ENCODE data around the gene RFX3. TPM values are rescaled to one million over a fixed set of nuclear protein-coding genes. Genes with fewer than 3 reads are reported as not detected.

Gene RFX3
- total RNA-seq, 1 donor from 2014 or later = 12.1 TPM

GRCh38 chr9:3371842-3372241, 154.0 kb downstream of the RFX3 start:
- H2AFZ ChIP-seq (ENCODE audit: low read depth, low read length) = no peak overlapping the region
- DNase-seq (ENCODE audit: low read depth) (no peak), FAIRE-seq (no peak)
- no peaks in the 10 kb centered on the region for H3K27me3 Mint-ChIP-seq (ENCODE audit: low read depth, unreplicated experiment)
- no peaks in the 10 kb centered on the region for H3K4me1 ChIP-seq (ENCODE audit: insufficient read depth, low read length)
- H3K9me3 ChIP-seq (ENCODE audit: insufficient read depth, low read depth, low read length) = no peaks in the 10 kb centered on the region
- H3K4me3 ChIP-seq (ENCODE audit: insufficient read depth, low read depth, low read length) = no peak overlapping the region
- no peaks in the 10 kb centered on the region for H4K20me1 ChIP-seq (ENCODE audit: insufficient read depth, low read length)
- H3K36me3 ChIP-seq (ENCODE audit: insufficient read depth, low read length) = no peaks in the 10 kb centered on the region
- peaks cover 7% of the 10 kb centered on the region for H3K4me1 Mint-ChIP-seq (ENCODE audit: low read depth, unreplicated experiment)
- H3K36me3 Mint-ChIP-seq (ENCODE audit: low read depth, unreplicated experiment) = no peaks in the 10 kb centered on the region
- H3K27ac ChIP-seq (ENCODE audit: low read depth, low read length) = no peak overlapping the region
- no peak overlapping the region for H3K9ac ChIP-seq (ENCODE audit: low read length)
- no peaks in the 10 kb centered on the region for H3K9me3 Mint-ChIP-seq (ENCODE audit: unreplicated experiment)
- H3K27ac Mint-ChIP-seq (ENCODE audit: unreplicated experiment) = no peak overlapping the region
- no peak overlapping the region for H3K4me2 ChIP-seq (ENCODE audit: low read length)
- no peak overlapping the region for H3K4me3 Mint-ChIP-seq (ENCODE audit: unreplicated experiment)
- no peaks in the 10 kb centered on the region for H3K79me2 ChIP-seq (ENCODE audit: insufficient read depth, low read length)
- TF ChIP-seq CTCF (IDR thresholded peaks at IDR 0.05; ENCODE audit: insufficient read depth, low read depth, low read length) = no peak
- TF ChIP-seq EZH2 (IDR thresholded peaks at IDR 0.05; ENCODE audit: insufficient read depth, low read length) = no peak
- no peaks in the 10 kb centered on the region for H3K27me3 ChIP-seq (ENCODE audit: insufficient read depth, low read length)

- no peaks in the 10 kb centered on the region for H3K9me3 Mint-ChIP-seq (ENCODE audit: unreplicated experiment)
- Histone ChIP-seq H3K27me3 (ENCODE audit: insufficient read depth, low read length) (no peaks in the 10 kb centered on the region), H3K4me1 (ENCODE audit: insufficient read depth, low read length) (no peaks in the 10 kb centered on the region), H3K79me2 (ENCODE audit: insufficient read depth, low read length) (no peaks in the 10 kb centered on the region), H3K4me3 (ENCODE audit: insufficient read depth, low read depth, low read length) (no peak overlapping the region), H3K9me3 (ENCODE audit: insufficient read depth, low read depth, low read length) (no peaks in the 10 kb centered on the region), H3K9ac (ENCODE audit: low read length) (no peak overlapping the region), H4K20me1 (ENCODE audit: insufficient read depth, low read length) (no peaks in the 10 kb centered on the region), H3K4me2 (ENCODE audit: low read length) (no peak overlapping the region), H2AFZ (ENCODE audit: low read depth, low read length) (no peak overlapping the region), H3K36me3 (ENCODE audit: insufficient read depth, low read length) (no peaks in the 10 kb centered on the region), H3K27ac (ENCODE audit: low read depth, low read length) (no peak overlapping the region)
- DNase-seq (ENCODE audit: low read depth) (no peak), FAIRE-seq (no peak)
- no peak overlapping the region for H3K27ac Mint-ChIP-seq (ENCODE audit: unreplicated experiment)
- peaks cover 7% of the 10 kb centered on the region for H3K4me1 Mint-ChIP-seq (ENCODE audit: low read depth, unreplicated experiment)
- no peaks in the 10 kb centered on the region for H3K27me3 Mint-ChIP-seq (ENCODE audit: low read depth, unreplicated experiment)
- no peaks in the 10 kb centered on the region for H3K36me3 Mint-ChIP-seq (ENCODE audit: low read depth, unreplicated experiment)
- no peak for TF ChIP-seq EZH2 (IDR thresholded peaks at IDR 0.05; ENCODE audit: insufficient read depth, low read length)
- TF ChIP-seq CTCF (IDR thresholded peaks at IDR 0.05; ENCODE audit: insufficient read depth, low read depth, low read length) = no peak
- no peak overlapping the region for H3K4me3 Mint-ChIP-seq (ENCODE audit: unreplicated experiment)
Measured at GRCh38 chr9:3370715-3371114, 155.1 kb downstream of the RFX3 start.

GRCh38 chr9:3367185-3367584, 158.6 kb downstream of the RFX3 start:
- FAIRE-seq (no peak), DNase-seq (ENCODE audit: low read depth) (no peak)
- TF ChIP-seq EZH2 (IDR thresholded peaks at IDR 0.05; ENCODE audit: insufficient read depth, low read length) = no peak
- no peak for TF ChIP-seq CTCF (IDR thresholded peaks at IDR 0.05; ENCODE audit: insufficient read depth, low read depth, low read length)
- Histone ChIP-seq H2AFZ (ENCODE audit: low read depth, low read length) (no peak overlapping the region), H3K9me3 (ENCODE audit: insufficient read depth, low read depth, low read length) (no peaks in the 10 kb centered on the region), H3K4me2 (ENCODE audit: low read length) (no peak overlapping the region), H3K4me3 (ENCODE audit: insufficient read depth, low read depth, low read length) (no peak overlapping the region), H3K79me2 (ENCODE audit: insufficient read depth, low read length) (no peaks in the 10 kb centered on the region), H3K27ac (ENCODE audit: low read depth, low read length) (no peak overlapping the region), H3K27me3 (ENCODE audit: insufficient read depth, low read length) (no peaks in the 10 kb centered on the region), H4K20me1 (ENCODE audit: insufficient read depth, low read length) (no peaks in the 10 kb centered on the region), H3K4me1 (ENCODE audit: insufficient read depth, low read length) (no peaks in the 10 kb centered on the region), H3K36me3 (ENCODE audit: insufficient read depth, low read length) (no peaks in the 10 kb centered on the region), H3K9ac (ENCODE audit: low read length) (no peak overlapping the region)
- Mint-ChIP-seq H3K27ac (ENCODE audit: unreplicated experiment) (no peak overlapping the region), H3K4me1 (ENCODE audit: low read depth, unreplicated experiment) (peaks cover 7% of the 10 kb centered on the region), H3K4me3 (ENCODE audit: unreplicated experiment) (no peak overlapping the region), H3K36me3 (ENCODE audit: low read depth, unreplicated experiment) (no peaks in the 10 kb centered on the region), H3K9me3 (ENCODE audit: unreplicated experiment) (no peaks in the 10 kb centered on the region), H3K27me3 (ENCODE audit: low read depth, unreplicated experiment) (no peaks in the 10 kb centered on the region)

Data from astrocyte (in vitro differentiated cells and primary cell).